SK-N-SH treated with all-trans-retinoic acid at 6 μM for 48 hours (cell line): ENCODE results near the gene RGMB.
"Not testable (repeated sequence)": the region's sequence is repeated elsewhere in the genome, so short reads cannot be mapped to it uniquely, and the experiment has no call there.

Experiments used
- CREB5 ChIP-seq: fragments of 250-450 bp; sonication (Bioruptor Pico); IDR thresholded peaks from 2 replicates; pipeline ENCODE4 v1.5.1; 2020; ENCODE audit warnings: low read depth, mild to moderate bottlenecking, moderate library complexity
- CSDC2 ChIP-seq: fragments of 250-450 bp; sonication (Bioruptor Pico); IDR thresholded peaks from 2 replicates; pipeline ENCODE4 v1.5.0; 2020; ENCODE audit warnings: mild to moderate bottlenecking, moderate library complexity
- GLIS3 ChIP-seq: fragments of 250-450 bp; sonication (Bioruptor Pico); IDR thresholded peaks from 2 replicates; pipeline ENCODE4 v1.5.0; 2020; ENCODE audit warnings: mild to moderate bottlenecking, moderate library complexity
- POU6F1 ChIP-seq: fragments of 250-450 bp; sonication (Bioruptor Pico); IDR thresholded peaks from 2 replicates; pipeline ENCODE4 v1.8.0; 2021; ENCODE audit warnings: low read depth, mild to moderate bottlenecking, moderate library complexity, borderline replicate concordance
- PPARA ChIP-seq: fragments of 250-450 bp; sonication (Bioruptor Pico); IDR thresholded peaks from 2 replicates; pipeline ENCODE4 v1.5.0; 2020; ENCODE audit warnings: mild to moderate bottlenecking, borderline replicate concordance
- RARB ChIP-seq: fragments of 250-450 bp; sonication (Bioruptor Pico); IDR thresholded peaks from 2 replicates; pipeline ENCODE4 v1.8.0; 2021; ENCODE audit warnings: mild to moderate bottlenecking, moderate library complexity
- SNAI2 ChIP-seq: fragments of 250-450 bp; sonication (Bioruptor Pico); IDR thresholded peaks from 2 replicates; pipeline ENCODE4 v1.5.0; 2020; ENCODE audit warnings: mild to moderate bottlenecking, moderate library complexity
- TOX ChIP-seq: fragments of 250-450 bp; sonication (Bioruptor Pico); IDR thresholded peaks from 2 replicates; pipeline ENCODE4 v1.8.0; 2021; ENCODE audit warnings: mild to moderate bottlenecking, moderate library complexity, borderline replicate concordance
- ZNF70 ChIP-seq: fragments of 450-650 bp; formaldehyde crosslinking; IDR thresholded peaks from 2 replicates; pipeline ENCODE4 v1.5.0; 2020; ENCODE audit warnings: mild to moderate bottlenecking, moderate library complexity
- TF ChIP-seq, protein P1 (sequence below): fragments of 250-450 bp; sonication (Bioruptor Pico); IDR thresholded peaks from 2 replicates; pipeline ENCODE4 v1.8.0; 2020; ENCODE audit warnings: mild to moderate bottlenecking, moderate library complexity, borderline replicate concordance

DNA sequence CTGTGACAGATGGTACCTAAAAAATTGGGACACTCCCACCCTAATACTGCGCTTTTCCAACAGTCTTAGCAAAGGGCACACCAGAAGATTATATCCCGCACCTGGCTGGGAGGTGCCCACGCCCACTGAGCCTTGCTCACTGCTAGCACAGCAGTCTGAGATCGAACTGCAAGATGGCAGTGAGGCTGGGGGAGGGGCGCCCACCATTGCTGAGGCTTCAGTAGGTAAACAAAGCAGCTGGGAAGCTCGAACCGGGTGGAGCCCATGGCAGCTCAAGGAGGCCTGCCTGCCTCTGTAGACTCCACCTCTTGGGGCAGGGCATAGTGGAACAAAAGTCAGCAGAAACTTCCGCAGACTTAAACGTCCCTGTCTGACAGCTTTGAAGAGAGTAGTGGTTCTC lies 36.0 kb upstream of the RGMB start:
- TF ChIP-seq CSDC2; GLIS3 (CRISPR knock-in tag); POU6F1 (CRISPR knock-in tag); PPARA (CRISPR knock-in tag); SNAI2; CREB5 (CRISPR knock-in tag); ZNF70 (CRISPR knock-in tag); TOX (CRISPR knock-in tag); RARB (CRISPR knock-in tag): not testable (repeated sequence)
- TF ChIP-seq, protein P1, sequence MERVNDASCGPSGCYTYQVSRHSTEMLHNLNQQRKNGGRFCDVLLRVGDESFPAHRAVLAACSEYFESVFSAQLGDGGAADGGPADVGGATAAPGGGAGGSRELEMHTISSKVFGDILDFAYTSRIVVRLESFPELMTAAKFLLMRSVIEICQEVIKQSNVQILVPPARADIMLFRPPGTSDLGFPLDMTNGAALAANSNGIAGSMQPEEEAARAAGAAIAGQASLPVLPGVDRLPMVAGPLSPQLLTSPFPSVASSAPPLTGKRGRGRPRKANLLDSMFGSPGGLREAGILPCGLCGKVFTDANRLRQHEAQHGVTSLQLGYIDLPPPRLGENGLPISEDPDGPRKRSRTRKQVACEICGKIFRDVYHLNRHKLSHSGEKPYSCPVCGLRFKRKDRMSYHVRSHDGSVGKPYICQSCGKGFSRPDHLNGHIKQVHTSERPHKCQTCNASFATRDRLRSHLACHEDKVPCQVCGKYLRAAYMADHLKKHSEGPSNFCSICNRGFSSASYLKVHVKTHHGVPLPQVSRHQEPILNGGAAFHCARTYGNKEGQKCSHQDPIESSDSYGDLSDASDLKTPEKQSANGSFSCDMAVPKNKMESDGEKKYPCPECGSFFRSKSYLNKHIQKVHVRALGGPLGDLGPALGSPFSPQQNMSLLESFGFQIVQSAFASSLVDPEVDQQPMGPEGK = not testable (repeated sequence)
